Measurements from ENCODE around the gene NF1. TPM values are rescaled to one million over a fixed set of nuclear protein-coding genes. Genes with fewer than 3 reads are reported as not detected.

NF1 gene
- total RNA-seq, 2 donors from 2014 or later = 62.3 to 68.0 TPM

DNA sequence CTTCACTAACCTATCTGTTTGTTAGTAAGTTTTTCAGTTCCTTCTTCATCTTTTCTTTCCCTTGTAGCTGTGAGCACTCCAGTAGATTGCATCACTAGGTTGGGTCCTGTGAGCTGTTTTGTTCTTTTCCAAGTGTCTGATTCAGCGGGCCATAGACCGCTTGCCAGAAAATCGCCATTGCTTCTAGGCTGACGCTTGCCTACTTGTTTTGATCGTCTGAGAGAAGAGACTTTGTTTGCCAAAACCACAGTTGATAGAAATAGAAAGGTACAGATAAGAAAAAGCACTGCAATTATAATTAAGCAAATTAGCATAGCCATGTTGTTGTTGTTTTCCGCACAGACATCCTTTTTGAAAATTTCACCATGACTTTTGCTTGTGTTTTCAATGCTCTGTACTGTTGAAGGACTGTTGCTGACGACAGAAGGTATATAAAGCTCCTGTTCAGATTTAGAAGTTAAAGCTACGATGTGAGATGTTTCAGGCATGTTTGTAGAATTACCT is 223.6 kb downstream of the NF1 start:
- Histone ChIP-seq H3K27ac (no peak overlapping the region), H3K9me3 (no peaks in the 10 kb centered on the region), H3K36me3 (no peaks in the 10 kb centered on the region), H3K4me1 (replicated peaks) (no peaks in the 10 kb centered on the region), H3K4me3 (no peak overlapping the region), H3K27me3 (replicated peaks; ENCODE audit: insufficient read depth) (no peaks in the 10 kb centered on the region)
- intact Hi-C loops (cut with DNase I) = no loop called here
- WGBS = 65% methylated on average over 8 of the region's 8 CpGs
- no peak for TF ChIP-seq POLR2AphosphoS5 (IDR thresholded peaks at IDR 0.05)
- TF ChIP-seq POLR2A (IDR thresholded peaks at IDR 0.05) = no peak
- TF ChIP-seq, protein P1, sequence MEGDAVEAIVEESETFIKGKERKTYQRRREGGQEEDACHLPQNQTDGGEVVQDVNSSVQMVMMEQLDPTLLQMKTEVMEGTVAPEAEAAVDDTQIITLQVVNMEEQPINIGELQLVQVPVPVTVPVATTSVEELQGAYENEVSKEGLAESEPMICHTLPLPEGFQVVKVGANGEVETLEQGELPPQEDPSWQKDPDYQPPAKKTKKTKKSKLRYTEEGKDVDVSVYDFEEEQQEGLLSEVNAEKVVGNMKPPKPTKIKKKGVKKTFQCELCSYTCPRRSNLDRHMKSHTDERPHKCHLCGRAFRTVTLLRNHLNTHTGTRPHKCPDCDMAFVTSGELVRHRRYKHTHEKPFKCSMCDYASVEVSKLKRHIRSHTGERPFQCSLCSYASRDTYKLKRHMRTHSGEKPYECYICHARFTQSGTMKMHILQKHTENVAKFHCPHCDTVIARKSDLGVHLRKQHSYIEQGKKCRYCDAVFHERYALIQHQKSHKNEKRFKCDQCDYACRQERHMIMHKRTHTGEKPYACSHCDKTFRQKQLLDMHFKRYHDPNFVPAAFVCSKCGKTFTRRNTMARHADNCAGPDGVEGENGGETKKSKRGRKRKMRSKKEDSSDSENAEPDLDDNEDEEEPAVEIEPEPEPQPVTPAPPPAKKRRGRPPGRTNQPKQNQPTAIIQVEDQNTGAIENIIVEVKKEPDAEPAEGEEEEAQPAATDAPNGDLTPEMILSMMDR (IDR thresholded peaks at IDR 0.05) = no peak
- DNase-seq (ENCODE audit: low spot score) = no peak

DNA sequence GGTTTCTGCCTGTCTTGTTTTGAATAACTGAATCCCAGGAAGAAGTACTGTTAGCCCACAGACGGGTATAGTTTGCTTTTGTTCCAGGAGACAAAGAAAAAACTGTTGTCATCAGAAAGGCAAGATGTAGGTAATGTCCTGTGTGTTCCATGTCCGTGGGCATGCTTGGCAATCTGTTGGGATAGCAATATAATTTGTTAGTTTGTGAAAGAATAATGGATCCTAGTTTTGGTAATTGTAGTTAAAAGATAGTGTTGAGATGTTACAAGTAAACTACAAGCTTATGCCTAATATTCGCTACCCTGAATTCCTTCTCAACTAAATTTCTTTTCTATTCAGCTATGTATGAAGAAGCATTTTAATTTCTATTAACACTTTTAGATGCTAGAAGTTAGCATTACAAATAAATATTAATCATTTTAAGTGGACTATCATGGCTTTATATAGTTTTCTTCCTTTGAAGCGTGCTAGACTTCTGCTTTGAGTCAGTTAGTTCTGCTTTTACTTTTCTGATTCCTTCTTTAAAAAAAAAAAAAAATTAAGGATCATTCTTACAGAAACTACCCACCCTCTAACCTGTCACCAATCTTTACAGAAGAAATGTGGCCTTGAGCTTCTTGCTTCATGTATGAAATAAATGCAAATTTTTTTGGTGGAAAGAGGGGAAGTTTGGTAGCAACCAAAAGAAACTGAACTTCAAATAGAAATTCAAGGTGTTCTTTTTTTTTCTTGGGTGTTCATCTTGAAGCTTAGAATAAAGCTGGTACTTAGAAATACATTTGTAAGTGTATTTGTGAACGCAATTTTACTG is 224.3 kb downstream of the NF1 start:
- Histone ChIP-seq H3K36me3 (no peaks in the 10 kb centered on the region), H3K4me1 (replicated peaks) (no peaks in the 10 kb centered on the region), H3K4me3 (no peak overlapping the region), H3K27me3 (replicated peaks; ENCODE audit: insufficient read depth) (no peaks in the 10 kb centered on the region), H3K9me3 (no peaks in the 10 kb centered on the region), H3K27ac (no peak overlapping the region)
- TF ChIP-seq, protein P1 (IDR thresholded peaks at IDR 0.05) = no peak
- no peak for TF ChIP-seq POLR2AphosphoS5 (IDR thresholded peaks at IDR 0.05)
- TF ChIP-seq POLR2A (IDR thresholded peaks at IDR 0.05) = no peak
- DNase-seq (ENCODE audit: low spot score) = no peak
- intact Hi-C loops (cut with DNase I) = no loop called here
- 72% methylated on average over 5 of the region's 5 CpGs for WGBS

DNA sequence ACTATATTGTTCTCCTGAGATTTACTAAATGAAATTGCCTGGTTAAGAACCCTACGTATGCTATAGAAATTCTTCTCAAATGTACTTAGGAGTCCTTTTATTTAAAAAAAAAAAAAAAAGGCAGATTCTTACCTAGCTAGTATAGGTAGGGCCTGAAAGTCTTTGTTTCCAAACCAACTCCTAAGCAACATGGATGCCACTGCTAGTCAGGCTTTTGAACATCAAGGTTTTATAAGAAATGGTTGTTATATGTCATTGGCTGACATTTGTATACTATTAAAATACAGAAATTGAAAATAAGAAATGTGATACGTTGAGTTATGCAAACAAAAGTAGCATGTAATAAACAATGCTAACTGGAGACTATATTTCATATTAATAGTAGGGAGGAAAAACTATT is 225.5 kb downstream of the NF1 start:
- no peaks in the 10 kb centered on the region for H3K9me3 ChIP-seq
- intact Hi-C loops (cut with DNase I) = no loop called here
- DNase-seq (ENCODE audit: low spot score) = no peak
- no peaks in the 10 kb centered on the region for H3K36me3 ChIP-seq
- TF ChIP-seq, protein P1 (IDR thresholded peaks at IDR 0.05) = no peak
- TF ChIP-seq POLR2AphosphoS5 (IDR thresholded peaks at IDR 0.05) (no peak), POLR2A (IDR thresholded peaks at IDR 0.05) (no peak)
- 80% methylated on average over 2 of the region's 2 CpGs for whole genome bisulfite sequencing
- no peaks in the 10 kb centered on the region for H3K27me3 ChIP-seq (replicated peaks; ENCODE audit: insufficient read depth)
- H3K4me1 ChIP-seq (replicated peaks) = no peaks in the 10 kb centered on the region
- H3K27ac ChIP-seq = no peak overlapping the region
- H3K4me3 ChIP-seq = no peak overlapping the region

DNA sequence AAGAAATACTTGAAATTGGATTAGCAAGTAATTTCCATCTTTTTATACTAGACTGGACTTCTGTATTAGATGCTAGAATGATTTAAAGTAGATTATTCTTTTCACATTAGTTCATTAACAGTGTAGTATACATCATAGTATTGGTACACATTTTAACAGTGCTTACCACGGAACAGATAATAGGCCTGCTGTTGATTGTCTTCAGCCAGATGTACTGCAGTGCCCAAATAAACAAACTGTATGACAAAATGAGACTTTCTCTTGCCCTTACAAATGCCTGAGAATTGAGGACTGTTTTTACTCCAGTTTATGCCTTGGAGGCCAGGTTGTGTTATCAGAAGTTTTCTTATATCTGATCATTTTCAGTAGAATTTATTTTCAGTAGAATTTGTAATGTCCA is 226.0 kb downstream of the NF1 start:
- no peak for TF ChIP-seq POLR2A (IDR thresholded peaks at IDR 0.05)
- TF ChIP-seq POLR2AphosphoS5 (IDR thresholded peaks at IDR 0.05) = no peak
- TF ChIP-seq, protein P1 (IDR thresholded peaks at IDR 0.05) = no peak
- intact Hi-C loops (cut with DNase I) = no loop called here
- H3K36me3 ChIP-seq = no peaks in the 10 kb centered on the region
- no peaks in the 10 kb centered on the region for H3K27me3 ChIP-seq (replicated peaks; ENCODE audit: insufficient read depth)
- DNase-seq (ENCODE audit: low spot score) = no peak
- H3K4me3 ChIP-seq = no peak overlapping the region
- no peaks in the 10 kb centered on the region for H3K9me3 ChIP-seq
- H3K4me1 ChIP-seq (replicated peaks) = no peaks in the 10 kb centered on the region
- WGBS = 44% methylated on average over 1 of the region's 1 CpG
- H3K27ac ChIP-seq = no peak overlapping the region

DNA sequence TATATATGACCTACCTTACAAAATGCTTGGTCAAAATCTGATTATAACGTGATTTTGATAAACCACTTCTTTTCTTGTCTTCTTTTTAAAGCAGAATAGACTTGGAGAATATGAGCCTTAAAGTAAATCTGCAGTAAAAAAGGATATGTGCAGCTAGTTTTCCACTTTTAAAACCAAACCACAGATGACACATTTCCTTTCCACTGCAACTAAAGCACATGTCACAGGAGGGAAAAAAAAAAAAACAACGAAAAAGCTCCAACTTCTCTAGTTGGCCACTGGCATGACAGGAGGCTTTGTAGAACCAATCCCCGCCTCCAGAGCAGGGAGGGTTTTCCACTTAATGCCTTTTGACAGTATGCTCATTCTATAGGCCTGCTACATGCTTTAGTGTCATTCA is 226.7 kb downstream of the NF1 start, which contains the start of gene EVI2A:
TSS of gene EVI2A (minus strand) at position 142 of the 400 bp plus-strand sequence. CDS start 2,609 bp downstream, outside the sequence.
- WGBS = 82% methylated on average over 3 of the region's 3 CpGs
- intact Hi-C loops (cut with DNase I) = no loop called here
- H3K27ac ChIP-seq = no peak within 1 kb of the TSS

More for the DNA sequence above, 226.7 kb downstream of the NF1 start, which contains the start of gene EVI2A:
- Histone ChIP-seq H3K4me1 (replicated peaks) (no peaks in the 10 kb centered on the region), H3K27me3 (replicated peaks; ENCODE audit: insufficient read depth) (no peaks in the 10 kb centered on the region), H3K4me3 (no peak within 1 kb of the TSS), H3K36me3 (no peaks in the 10 kb centered on the region), H3K9me3 (no peaks in the 10 kb centered on the region)
- TF ChIP-seq POLR2A (IDR thresholded peaks at IDR 0.05) (no peak), POLR2AphosphoS5 (IDR thresholded peaks at IDR 0.05) (no peak)
- TF ChIP-seq, protein P1 (IDR thresholded peaks at IDR 0.05) = no peak
- DNase-seq (ENCODE audit: low spot score) = no peak

All from prostate gland (tissue), 2 donors.